SK-N-MC (cell line): ENCODE results near the gene CFI.

Source experiments
- EZH2 ChIP-seq: fragments of 200-600 bp; sonication (generic); IDR thresholded peaks from one replicate; pipeline ENCODE4 v1.6.1; 2017; ENCODE audit warnings: antibody characterized with exemption
- POLR2AphosphoS5 ChIP-seq: IDR thresholded peaks from 2 replicates; pipeline ENCODE4 v1.6.1; 2012; ENCODE audit warnings: mild to moderate bottlenecking, low read depth, low read length, borderline replicate concordance

- TF ChIP-seq EZH2: no peak
- TF ChIP-seq POLR2AphosphoS5: no peak
Observed at GRCh38 chr4:109713500-109713899, 88.3 kb downstream of the CFI start.
